ENCODE results near the gene PKP3.
"Not testable (repeated sequence)": the region's sequence is repeated elsewhere in the genome, so short reads cannot be mapped to it uniquely, and the experiment has no call there.

The PKP3 gene

GRCh38 chr11:413120-414081, 19.4 kb downstream of the PKP3 start:
- DNase-seq: no peak

GRCh38 chr11:414318-414857, 20.4 kb downstream of the PKP3 start:
- DNase-seq: no peak

GRCh38 chr11:415640-416041, 21.6 kb downstream of the PKP3 start:
- no peak for DNase-seq

- no peak for DNase-seq
These were observed 22.2 kb downstream of the PKP3 start for GRCh38 chr11:416051-416756.

DNA sequence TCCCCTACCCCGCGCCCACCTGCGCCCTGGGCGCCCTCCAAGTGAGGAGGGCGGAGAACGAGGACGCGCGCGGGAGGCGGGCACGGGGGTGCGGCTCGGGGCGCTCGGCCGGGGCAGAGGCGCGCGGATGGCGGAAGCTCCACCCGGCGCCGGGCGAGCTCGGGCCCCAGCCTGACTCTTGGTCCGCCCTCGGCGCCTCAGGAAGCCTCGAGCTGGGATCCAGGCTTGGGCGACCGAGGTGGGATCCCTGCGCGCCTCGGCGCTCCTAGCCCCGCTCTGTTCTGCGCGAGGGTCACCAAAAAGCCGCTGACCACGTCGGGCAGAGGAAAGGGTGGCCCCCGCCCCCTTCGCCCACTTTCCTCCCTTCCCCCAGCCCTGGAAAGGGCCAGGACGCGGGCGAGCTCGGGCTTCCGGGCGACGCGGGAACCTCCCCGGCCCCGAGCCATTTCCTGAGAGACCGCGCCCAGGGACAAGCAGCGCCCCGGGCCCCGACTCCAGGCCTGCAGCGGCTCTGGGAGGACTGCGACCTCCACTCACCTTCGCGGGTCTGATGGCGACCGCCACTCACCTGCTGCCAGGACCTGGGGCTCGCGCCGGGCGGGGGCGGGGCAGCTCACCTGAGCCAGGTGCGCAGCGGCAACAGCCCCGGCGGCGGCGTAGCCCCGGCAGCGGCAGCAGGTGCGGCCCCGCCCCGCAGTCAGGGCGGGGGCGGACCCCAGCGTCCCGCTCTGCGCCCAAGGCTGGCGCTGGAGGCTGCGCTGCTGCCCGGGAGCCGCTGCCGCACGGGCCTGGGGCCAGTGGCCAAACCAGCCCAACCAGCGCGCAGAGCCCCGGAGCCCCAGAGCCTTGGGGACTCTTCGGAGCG, 23.0 kb downstream of the PKP3 start:
- no peak for DNase-seq

GRCh38 chr11:417652-418342, 23.8 kb downstream of the PKP3 start:
- DNase-seq: no peak

DNA sequence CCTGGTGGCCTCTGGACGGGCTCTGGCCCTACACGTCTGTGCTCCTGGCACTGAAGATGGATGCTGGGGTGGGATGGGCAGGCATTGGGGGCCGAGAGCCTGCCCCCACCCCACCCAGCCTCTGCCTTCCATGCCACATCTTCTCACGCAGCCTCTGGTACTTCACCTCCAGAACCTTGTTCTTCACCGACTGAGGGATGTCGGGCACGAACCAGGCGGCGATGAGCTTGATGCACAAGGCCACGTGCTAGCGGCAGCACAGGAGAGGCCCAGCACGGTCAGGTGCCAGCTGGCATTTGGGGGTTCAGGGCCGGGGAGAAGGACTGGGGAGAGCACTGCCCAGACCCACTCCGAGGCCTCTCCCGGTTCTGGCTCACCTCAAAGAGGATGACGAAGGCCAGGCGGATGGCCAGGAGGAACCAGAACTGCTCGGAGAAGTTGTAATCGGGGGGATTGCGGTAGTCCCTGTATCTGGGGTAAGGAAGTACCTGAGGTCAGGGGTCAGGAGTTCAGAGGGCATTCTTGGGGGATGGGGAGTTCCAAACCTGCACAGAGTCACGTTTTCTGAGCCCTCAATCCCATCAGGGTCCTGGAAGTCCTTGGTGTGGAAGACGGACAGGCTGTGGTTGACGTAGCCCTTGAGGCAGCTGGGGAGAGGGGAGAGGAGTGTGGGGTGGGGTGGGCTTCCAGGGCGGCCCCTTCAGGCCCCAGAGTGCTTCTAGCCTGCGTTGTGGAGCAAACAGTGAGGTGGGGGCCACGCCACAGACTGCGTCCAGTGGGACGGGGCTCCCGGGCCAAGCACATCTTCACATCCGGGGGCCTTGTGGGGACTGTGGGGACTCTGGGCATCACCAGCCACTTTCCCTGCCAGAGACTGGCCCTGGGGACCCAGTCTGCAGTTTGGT, 24.6 kb downstream of the PKP3 start:
- no peak for DNase-seq

- DNase-seq: no peak
These were observed 25.4 kb downstream of the PKP3 start for GRCh38 chr11:419248-420005.

DNA sequence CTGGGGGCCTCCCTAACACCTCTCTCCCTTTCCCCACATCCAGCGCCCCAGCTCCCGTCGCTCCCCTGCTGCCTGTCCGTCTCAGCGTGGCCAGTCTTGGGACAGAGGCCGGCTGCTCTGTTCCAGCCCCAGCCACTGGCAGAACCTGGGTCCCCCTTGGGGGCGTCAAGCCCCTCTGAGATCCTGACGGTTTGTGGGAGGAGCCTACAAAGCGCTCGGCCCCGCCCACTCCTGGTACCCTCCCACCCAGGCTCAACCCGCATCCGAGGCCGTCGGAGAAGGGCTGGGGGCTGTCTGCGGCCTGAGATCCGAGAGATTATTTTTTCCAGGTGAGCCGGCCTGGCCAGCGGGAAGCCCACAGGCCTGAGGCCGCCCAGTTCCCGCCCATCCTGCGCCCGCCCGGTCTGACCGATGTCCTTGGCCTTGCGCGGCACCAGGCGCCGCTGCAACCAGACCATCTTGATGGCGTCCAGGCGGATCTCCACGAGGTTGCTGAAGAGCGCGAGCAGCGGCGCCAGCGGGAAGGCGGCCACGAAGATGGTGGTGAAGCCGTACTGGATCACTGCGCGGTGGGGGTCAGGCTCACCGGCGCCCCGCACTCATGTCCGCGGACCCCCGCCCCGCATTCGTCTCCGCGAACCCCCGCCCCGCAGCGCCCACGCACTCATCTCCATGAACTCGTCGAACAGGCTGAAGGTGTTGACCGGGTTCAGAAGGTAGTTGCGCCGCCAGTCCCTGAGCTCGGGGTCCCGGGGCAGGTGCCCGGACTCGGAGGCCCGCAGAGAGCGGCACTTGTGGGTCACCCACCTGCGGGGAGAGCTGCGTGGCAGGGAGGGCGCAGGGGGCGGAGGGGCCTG, 26.3 kb downstream of the PKP3 start:
- DNase-seq: no peak

DNA sequence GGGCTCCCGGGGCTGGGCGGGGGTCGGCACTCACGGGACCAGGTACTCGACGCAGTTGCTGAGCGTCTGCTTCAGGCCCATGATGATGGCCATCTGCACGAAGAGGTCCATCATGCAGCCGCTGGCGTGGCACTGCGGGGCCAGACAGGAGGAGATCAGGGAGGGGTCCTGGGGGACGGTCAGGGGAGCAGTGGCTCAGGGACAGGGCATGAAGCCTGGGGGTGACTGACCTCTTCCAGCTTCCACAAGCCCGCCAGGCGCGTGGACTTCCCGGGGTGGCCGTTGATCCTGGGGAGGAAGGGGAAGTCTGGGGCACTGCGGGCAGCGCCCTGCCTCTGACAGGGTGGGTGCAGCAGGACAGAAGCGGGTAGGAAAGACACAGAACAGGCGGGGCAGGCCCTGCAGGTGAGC, 26.9 kb downstream of the PKP3 start:
- DNase-seq: no peak

DNA sequence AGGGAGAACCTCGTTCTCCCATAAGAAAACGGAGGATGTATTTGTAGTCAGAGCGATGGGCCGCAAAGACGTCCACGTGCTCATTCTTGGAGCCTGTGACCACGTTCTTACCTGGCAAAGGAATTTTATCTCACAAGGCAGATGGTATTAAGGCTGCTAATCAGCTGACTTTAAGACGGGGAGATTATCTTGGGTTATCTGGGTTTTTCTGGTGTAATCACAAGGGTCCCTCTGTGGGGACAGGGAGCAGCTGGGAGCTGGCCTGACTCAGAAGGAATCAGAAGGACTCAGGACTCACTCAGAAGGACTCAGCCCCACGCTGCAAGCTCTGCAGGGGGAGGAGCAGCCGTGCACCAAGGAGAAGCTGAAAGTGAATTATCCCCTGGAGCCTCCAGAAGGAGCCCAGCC, 28.2 kb downstream of the PKP3 start:
- no peak for DNase-seq

DNA sequence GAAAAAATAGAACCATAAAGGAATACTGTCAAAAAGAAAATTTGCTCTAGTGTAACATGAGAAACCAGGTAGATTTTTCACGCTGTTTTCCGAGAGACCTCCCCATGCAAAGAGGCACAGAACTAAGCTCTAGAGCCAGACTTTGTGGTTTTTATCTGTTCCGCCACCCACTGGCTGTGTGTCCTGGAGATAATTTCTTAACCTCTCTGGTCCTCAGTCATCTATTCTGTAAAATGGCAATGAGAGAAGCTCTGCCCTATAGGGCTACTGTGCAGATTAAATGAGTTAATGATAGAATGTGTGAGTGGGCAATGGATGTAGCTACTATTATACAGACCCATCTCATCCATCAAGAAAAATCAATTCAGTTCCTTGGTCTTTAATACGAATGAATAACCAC, 30.2 kb downstream of the PKP3 start:
- no peak for DNase-seq

GRCh38 chr11:424766-425165, 30.8 kb downstream of the PKP3 start:
- DNase-seq: not testable (repeated sequence)

DNA sequence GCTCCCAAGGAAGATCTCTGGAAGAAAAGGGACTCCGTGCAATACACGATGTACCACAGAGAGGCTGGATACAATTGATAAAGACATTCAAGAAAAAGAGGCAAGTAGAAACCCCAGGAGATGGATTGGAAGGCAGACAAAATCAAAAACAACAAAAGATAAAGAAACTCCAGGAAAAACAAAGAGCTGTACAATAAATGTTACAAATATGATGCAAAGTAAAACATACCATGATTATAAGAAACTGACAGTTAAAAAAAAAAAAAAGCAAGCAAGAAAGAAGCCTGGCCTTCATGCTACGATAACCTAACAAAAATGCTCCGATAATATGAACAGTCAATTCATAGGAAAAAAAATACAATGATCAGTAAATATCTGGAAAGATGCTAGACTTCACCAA, 31.3 kb downstream of the PKP3 start:
- DNase-seq: no peak

DNA sequence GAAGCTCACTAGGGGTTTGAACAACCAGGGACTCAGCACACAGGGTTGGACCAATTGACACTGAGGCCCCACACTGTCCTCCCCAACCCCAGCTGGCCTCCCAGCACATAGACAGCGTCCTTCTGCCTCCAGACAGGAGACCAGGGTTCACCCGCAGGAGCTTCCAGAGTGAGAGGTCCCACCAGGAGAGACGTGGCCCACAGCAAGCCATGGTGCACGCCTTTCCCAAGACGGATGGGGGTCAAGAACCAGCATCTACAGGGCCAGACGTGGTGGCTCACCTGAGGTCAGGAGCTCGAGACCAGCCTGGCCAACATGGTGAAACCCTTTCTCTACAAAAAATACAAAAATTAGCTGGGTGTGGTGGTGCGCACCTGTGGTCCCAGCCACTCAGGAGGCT, 32.8 kb downstream of the PKP3 start:
- DNase-seq: no peak

DNA sequence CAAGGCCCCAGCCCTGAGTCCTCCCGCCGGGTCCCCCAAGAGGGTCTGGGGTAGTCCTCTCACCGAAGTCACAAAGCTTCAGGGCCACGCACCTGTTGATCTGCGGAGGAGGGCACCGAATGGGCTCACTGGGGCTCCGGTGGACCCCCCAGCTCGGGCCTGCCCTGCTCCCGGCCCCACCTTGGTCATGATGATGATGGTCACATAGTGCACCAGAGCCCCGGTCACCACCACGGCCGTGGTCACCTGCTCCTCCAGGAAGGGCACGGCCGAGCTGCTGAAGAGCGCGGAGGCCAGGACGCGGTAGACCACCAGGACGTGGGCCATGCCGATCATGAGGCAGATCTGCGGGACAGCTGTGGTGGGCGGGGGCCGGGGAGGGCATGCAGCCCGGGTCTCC, 34.3 kb downstream of the PKP3 start:
- DNase-seq: no peak

GRCh38 chr11:429391-429790, 35.4 kb downstream of the PKP3 start:
- DNase-seq: no peak

GRCh38 chr11:429931-430456, 36.0 kb downstream of the PKP3 start:
- no peak for DNase-seq

- no peak for DNase-seq
These were observed 37.9 kb downstream of the PKP3 start for GRCh38 chr11:431921-432320.
